CD4-positive, alpha-beta T cell (primary cell): ENCODE data around the gene PTH1R. TPM values are rescaled to one million over a fixed set of nuclear protein-coding genes. Genes with fewer than 3 reads are reported as not detected.

ENCODE experiments used
- ATAC-seq: fragments of 200-7000 bp; cut with Tn5 transposase; one replicate; pipeline ENCODE4 v1.10.0; 2022; ENCODE audit warnings: mild to moderate bottlenecking; ENCODE audit not compliant: poor library complexity
- CTCF ChIA-PET: fragments of 350-600 bp; sonication (Branson Sonifier 250); formaldehyde crosslinking; loops from one replicate; lab custom pipeline; 2021; ENCODE audit warnings: antibody characterized with exemption, inconsistent platforms; lab: Charles Lee
- POLR2A ChIA-PET: fragments of 350-600 bp; sonication (Branson Sonifier 250); formaldehyde crosslinking; loops from one replicate; lab custom pipeline; 2021; ENCODE audit warnings: antibody characterized with exemption, inconsistent platforms; lab: Charles Lee
- DNase-seq, 14 experiments: peaks; one replicate each; pipeline ENCODE4 v3.0.0-alpha.2; 2013 to 2020; ENCODE audit warnings: mixed read lengths in 2 of 14
- H3K27ac ChIP-seq, 2 donors: one replicate each; pipeline versions ENCODE4 v1.5.1 to v1.7.0; 2013; ENCODE audit warnings: low read length in 2 of 2, low read depth in 1 of 2, mild to moderate bottlenecking in 1 of 2
- H3K27me3 ChIP-seq, 2 experiments: 1 replicate in 1 of 2; 2 replicates in 1 of 2; pipeline versions ENCODE4 v1.6.1 to v1.7.0; 2013; ENCODE audit warnings: low read length in 2 of 2, control low read depth in 1 of 2, mild to moderate bottlenecking in 1 of 2, moderate library complexity in 1 of 2; ENCODE audit not compliant: insufficient read depth in 2 of 2, control insufficient read depth in 1 of 2
- H3K36me3 ChIP-seq: one replicate; pipeline ENCODE4 v1.6.1; 2013; ENCODE audit warnings: low read length, control low read depth; ENCODE audit not compliant: insufficient read depth
- H3K4me1 ChIP-seq: one replicate; pipeline ENCODE4 v1.6.1; 2013; ENCODE audit warnings: low read length, control low read depth; ENCODE audit not compliant: insufficient read depth
- H3K4me3 ChIP-seq: one replicate; pipeline ENCODE4 v1.5.1; 2013; ENCODE audit warnings: mild to moderate bottlenecking, low read length, moderate library complexity
- H3K9me3 ChIP-seq, 2 experiments: 1 replicate in 1 of 2; 2 replicates in 1 of 2; pipeline versions ENCODE4 v1.6.1 to v1.7.0; 2013; ENCODE audit warnings: low read length in 2 of 2, mild to moderate bottlenecking in 2 of 2, control low read depth in 1 of 2, moderate library complexity in 1 of 2; ENCODE audit not compliant: control insufficient read depth in 1 of 2, insufficient read depth in 1 of 2
- H3K27ac Mint-ChIP-seq: one replicate; pipeline ENCODE4 v1.8.0; 2020; ENCODE audit warnings: mixed read lengths
- H3K27me3 Mint-ChIP-seq: one replicate; pipeline ENCODE4 v1.8.0; 2021; ENCODE audit warnings: mixed read lengths
- H3K36me3 Mint-ChIP-seq: one replicate; pipeline ENCODE4 v1.8.0; 2021; ENCODE audit warnings: low read depth, mixed read lengths
- H3K4me1 Mint-ChIP-seq: one replicate; pipeline ENCODE4 v1.8.0; 2021; ENCODE audit warnings: low read depth, mixed read lengths
- H3K4me3 Mint-ChIP-seq: one replicate; pipeline ENCODE4 v1.8.0; 2020; ENCODE audit warnings: mild to moderate bottlenecking, mixed read lengths
- H3K9me3 Mint-ChIP-seq: one replicate; pipeline ENCODE4 v1.8.0; 2020; ENCODE audit warnings: mixed read lengths
- intact Hi-C, 2 experiments: fragments of 100-400 bp; cut with DNase I in 1 of 2; cut with micrococcal nuclease in 1 of 2; formaldehyde crosslinking; loops; one replicate each; pipeline versions ENCODE4 v1.15.1 to v1.9.0; 2023 to 2025; cut with DNase I, micrococcal nuclease
- total RNA-seq, 174 experiments: library from RNA in 2 of 174; stranded (reverse) in 2 of 174; gene quantifications; one replicate each; pipeline ENCODE4 v1.2.3 and lab custom pipeline; 2021 to 2026
- TF ChIP-seq, protein P1 (sequence below): fragments of 200-600 bp; IDR thresholded peaks from one replicate; pipeline ENCODE4 v1.8.0; 2022; ENCODE audit warnings: antibody characterized with exemption, mild to moderate bottlenecking

The PTH1R gene
- total RNA-seq, 2 experiments from 2014 or later: not detected

DNA sequence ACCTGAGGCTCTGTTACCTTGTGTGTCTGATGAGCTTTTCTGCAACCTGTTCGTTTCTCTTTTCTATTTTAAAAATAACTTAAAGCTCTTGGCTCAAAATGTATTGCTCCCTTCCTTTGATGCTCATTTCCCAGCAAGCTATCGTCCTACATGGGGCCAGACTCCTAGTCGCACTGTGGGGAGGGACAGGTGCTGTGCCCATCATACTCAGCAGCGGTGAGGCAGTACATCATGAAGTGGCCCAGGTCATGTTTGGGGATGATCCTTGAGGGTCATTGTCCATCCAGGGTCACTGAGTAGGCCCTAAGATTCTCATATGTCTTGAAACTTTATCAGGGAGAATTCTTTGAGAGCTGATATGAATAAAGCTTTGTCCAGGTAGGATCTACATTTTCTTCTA lies 41.1 kb downstream of the PTH1R start:
- Mint-ChIP-seq H3K36me3 (peaks cover 80% of the 10 kb centered on the region), H3K9me3 (no peaks in the 10 kb centered on the region), H3K27ac (no peak overlapping the region), H3K4me3 (no peak overlapping the region), H3K4me1 (peaks cover 16% of the 10 kb centered on the region), H3K27me3 (no peaks in the 10 kb centered on the region)
- H3K36me3 ChIP-seq: peaks cover 60% of the 10 kb centered on the region
- TF ChIP-seq, protein P1, sequence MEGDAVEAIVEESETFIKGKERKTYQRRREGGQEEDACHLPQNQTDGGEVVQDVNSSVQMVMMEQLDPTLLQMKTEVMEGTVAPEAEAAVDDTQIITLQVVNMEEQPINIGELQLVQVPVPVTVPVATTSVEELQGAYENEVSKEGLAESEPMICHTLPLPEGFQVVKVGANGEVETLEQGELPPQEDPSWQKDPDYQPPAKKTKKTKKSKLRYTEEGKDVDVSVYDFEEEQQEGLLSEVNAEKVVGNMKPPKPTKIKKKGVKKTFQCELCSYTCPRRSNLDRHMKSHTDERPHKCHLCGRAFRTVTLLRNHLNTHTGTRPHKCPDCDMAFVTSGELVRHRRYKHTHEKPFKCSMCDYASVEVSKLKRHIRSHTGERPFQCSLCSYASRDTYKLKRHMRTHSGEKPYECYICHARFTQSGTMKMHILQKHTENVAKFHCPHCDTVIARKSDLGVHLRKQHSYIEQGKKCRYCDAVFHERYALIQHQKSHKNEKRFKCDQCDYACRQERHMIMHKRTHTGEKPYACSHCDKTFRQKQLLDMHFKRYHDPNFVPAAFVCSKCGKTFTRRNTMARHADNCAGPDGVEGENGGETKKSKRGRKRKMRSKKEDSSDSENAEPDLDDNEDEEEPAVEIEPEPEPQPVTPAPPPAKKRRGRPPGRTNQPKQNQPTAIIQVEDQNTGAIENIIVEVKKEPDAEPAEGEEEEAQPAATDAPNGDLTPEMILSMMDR: no peak
- ATAC-seq (no peak), DNase-seq (no peak)
- peaks cover 5% of the 10 kb centered on the region for H3K4me1 ChIP-seq
- no peaks in the 10 kb centered on the region for H3K27me3 ChIP-seq
- no peak overlapping the region for H3K27ac ChIP-seq
- POLR2A ChIA-PET: no interaction called here
- no peaks in the 10 kb centered on the region for H3K9me3 ChIP-seq
- no peak overlapping the region for H3K4me3 ChIP-seq
- intact Hi-C loops: no loop called here
- CTCF ChIA-PET: interaction anchor here (0.5 to 2.2 kb wide), 4 partner anchors 9 to 115 kb away, joined by 3 to 8 read pairs (median 4); no protein-coding TSS in a partner anchor

DNA sequence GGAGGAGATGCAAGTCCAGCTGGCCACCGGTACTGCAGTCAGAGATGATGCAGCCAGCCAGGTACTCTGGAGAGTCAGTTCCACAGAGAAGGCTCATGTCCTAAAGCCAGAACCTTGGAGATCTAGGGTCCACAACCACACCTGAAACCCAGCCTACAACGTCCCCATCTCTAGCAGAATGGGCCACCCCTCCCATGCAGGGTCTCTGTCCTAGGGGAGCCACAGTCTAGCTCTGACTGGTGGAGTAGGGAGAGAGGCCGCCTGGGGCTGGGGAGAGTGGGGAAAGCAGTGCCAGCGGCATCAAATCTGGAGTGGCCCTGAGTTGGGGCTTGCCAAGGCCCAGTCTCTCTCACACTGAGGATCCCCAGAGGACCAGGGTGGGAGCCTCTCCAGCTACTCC lies 43.5 kb downstream of the PTH1R start:
- Histone ChIP-seq H3K4me3 (no peak overlapping the region), H3K27ac (no peak overlapping the region), H3K27me3 (no peaks in the 10 kb centered on the region), H3K9me3 (no peaks in the 10 kb centered on the region), H3K4me1 (peaks cover 21% of the 10 kb centered on the region), H3K36me3 (peaks cover 83% of the 10 kb centered on the region)
- TF ChIP-seq, protein P1: no peak
- Mint-ChIP-seq H3K4me3 (no peak overlapping the region), H3K4me1 (peaks cover 12% of the 10 kb centered on the region), H3K36me3 (peaks cover 89% of the 10 kb centered on the region), H3K27me3 (no peaks in the 10 kb centered on the region), H3K27ac (no peak overlapping the region), H3K9me3 (no peaks in the 10 kb centered on the region)
- no peak for DNase-seq
- ChIA-PET POLR2A (no interaction called here), CTCF (interaction anchor here (0.6 to 1.8 kb wide), 2 partner anchors 8 to 11 kb away, joined by 3 to 6 read pairs; no protein-coding TSS in a partner anchor)
- intact Hi-C loops: loop anchor here in 1 of 2 experiments (5.0 kb wide), 1 partner anchor 401 kb away; no protein-coding TSS in a partner anchor
- ATAC-seq: no peak

DNA sequence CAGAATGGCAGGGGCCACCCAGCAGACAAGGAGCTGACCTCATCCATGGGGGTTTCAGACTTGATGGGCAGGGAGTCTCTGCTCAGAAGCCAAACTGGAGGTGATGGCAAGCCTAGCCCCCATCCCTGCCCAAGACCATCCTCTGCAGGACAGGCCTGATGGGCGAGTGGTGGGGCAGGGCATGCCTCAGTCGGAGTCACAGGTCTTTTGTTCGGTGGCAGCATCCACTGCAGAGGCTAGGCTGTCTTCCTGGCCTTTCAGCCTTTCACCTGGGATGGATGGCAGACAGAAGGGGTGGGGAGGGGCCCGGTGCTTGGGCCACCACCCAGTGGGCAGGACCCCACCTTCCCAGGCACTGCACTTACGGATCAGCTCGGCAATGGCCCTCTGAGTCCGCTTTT lies 44.4 kb downstream of the PTH1R start:
- H3K9me3 Mint-ChIP-seq: no peaks in the 10 kb centered on the region
- no peaks in the 10 kb centered on the region for H3K9me3 ChIP-seq
- no peak overlapping the region for H3K27ac ChIP-seq
- no peak overlapping the region for H3K4me3 ChIP-seq
- peaks cover 89% of the 10 kb centered on the region for H3K36me3 Mint-ChIP-seq
- peaks cover 29% of the 10 kb centered on the region for H3K4me1 ChIP-seq
- intact Hi-C loops: loop anchor here (2.0 to 5.0 kb wide), 2 partner anchors 77 to 400 kb away; no protein-coding TSS in a partner anchor
- H3K27ac Mint-ChIP-seq: no peak overlapping the region
- H3K27me3 ChIP-seq: no peaks in the 10 kb centered on the region
- TF ChIP-seq, protein P1: no peak
- ATAC-seq (no peak), DNase-seq (no peak)
- POLR2A ChIA-PET: no interaction called here
- H3K4me3 Mint-ChIP-seq: no peak overlapping the region
- peaks cover 91% of the 10 kb centered on the region for H3K36me3 ChIP-seq
- CTCF ChIA-PET: interaction anchor here (1.8 kb wide), 1 partner anchor 12 kb away, joined by 6 read pairs; no protein-coding TSS in a partner anchor
- H3K4me1 Mint-ChIP-seq: peaks cover 20% of the 10 kb centered on the region
- H3K27me3 Mint-ChIP-seq: no peaks in the 10 kb centered on the region
